KOPT-K1 (cell line): ENCODE data around the gene VIM.

Experiments
- H3K27ac ChIP-seq: fragments of 200-600 bp; sonication (generic); 2 replicates; pipeline ENCODE4 v1.5.1; 2016; ENCODE audit warnings: antibody characterized with exemption, mild to moderate bottlenecking, low read depth, low read length; ENCODE audit not compliant: poor library complexity, severe bottlenecking
- H3K36me3 ChIP-seq: fragments of 200-600 bp; sonication (generic); 2 replicates; pipeline ENCODE4 v1.5.1; 2017; ENCODE audit warnings: antibody characterized with exemption, mild to moderate bottlenecking, low read length, moderate library complexity; ENCODE audit not compliant: insufficient read depth
- H3K9me3 ChIP-seq: fragments of 200-600 bp; sonication (generic); 2 replicates; pipeline ENCODE4 v1.5.1; 2017; ENCODE audit warnings: antibody characterized with exemption, low read length, mild to moderate bottlenecking; ENCODE audit not compliant: insufficient read depth, poor library complexity, severe bottlenecking

Gene VIM

GRCh38 chr10:17234431-17234945 lies 6.4 kb downstream of the VIM start:
- H3K27ac ChIP-seq: no peak overlapping the region
- H3K9me3 ChIP-seq: no peaks in the 10 kb centered on the region
- peaks cover 81% of the 10 kb centered on the region for H3K36me3 ChIP-seq

DNA sequence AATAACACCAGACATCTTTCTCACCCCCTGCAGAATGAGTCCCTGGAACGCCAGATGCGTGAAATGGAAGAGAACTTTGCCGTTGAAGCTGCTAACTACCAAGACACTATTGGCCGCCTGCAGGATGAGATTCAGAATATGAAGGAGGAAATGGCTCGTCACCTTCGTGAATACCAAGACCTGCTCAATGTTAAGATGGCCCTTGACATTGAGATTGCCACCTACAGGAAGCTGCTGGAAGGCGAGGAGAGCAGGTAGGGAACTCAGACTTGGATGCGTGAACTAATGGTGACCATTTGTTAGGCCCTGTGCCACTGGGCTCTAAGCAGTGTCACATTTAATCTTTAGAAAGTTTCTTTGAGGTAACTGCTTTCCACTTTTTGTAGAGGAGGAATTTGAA lies 7.1 kb downstream of the VIM start:
- Histone ChIP-seq H3K9me3 (no peaks in the 10 kb centered on the region), H3K27ac (no peak overlapping the region), H3K36me3 (peaks cover 81% of the 10 kb centered on the region)

DNA sequence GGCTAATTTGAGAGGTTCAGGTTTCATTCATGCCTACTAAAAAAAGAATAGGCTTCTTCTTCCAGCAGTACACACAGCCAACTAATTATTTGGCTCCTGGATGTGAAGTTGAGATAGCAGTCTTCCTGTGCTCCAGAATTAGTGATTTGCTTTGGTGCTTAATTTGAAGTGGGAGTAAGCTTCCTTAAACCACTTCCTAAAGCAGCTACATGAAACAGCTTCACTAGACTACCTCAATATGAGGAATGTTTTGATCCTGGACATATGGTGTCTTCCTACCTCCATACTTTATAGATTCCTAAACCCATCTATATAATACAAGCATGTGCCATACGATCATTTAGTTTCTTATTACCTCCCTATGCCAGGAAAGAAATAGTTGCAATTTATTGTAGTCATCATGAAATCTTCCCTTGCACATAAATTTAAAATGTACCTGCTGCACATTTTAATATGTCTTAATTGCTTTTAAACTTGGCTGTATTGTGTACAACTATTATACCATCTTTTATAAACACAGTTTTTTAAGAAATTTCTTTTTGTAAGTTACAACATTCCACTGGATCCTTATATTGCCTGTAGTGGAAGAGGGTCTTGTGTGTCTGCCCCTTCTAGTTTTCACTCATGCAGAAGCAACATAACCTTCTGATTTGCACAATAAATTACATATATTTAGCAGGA lies 8.6 kb downstream of the VIM start:
- Histone ChIP-seq H3K27ac (no peak overlapping the region), H3K36me3 (peaks cover 69% of the 10 kb centered on the region), H3K9me3 (no peaks in the 10 kb centered on the region)

DNA sequence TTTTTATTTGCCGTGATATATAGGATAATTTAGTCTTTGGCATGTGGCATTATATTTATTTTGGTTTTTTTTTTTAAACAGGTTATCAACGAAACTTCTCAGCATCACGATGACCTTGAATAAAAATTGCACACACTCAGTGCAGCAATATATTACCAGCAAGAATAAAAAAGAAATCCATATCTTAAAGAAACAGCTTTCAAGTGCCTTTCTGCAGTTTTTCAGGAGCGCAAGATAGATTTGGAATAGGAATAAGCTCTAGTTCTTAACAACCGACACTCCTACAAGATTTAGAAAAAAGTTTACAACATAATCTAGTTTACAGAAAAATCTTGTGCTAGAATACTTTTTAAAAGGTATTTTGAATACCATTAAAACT lies 9.1 kb downstream of the VIM start:
- H3K36me3 ChIP-seq: peaks cover 64% of the 10 kb centered on the region
- no peaks in the 10 kb centered on the region for H3K9me3 ChIP-seq
- no peak overlapping the region for H3K27ac ChIP-seq

DNA sequence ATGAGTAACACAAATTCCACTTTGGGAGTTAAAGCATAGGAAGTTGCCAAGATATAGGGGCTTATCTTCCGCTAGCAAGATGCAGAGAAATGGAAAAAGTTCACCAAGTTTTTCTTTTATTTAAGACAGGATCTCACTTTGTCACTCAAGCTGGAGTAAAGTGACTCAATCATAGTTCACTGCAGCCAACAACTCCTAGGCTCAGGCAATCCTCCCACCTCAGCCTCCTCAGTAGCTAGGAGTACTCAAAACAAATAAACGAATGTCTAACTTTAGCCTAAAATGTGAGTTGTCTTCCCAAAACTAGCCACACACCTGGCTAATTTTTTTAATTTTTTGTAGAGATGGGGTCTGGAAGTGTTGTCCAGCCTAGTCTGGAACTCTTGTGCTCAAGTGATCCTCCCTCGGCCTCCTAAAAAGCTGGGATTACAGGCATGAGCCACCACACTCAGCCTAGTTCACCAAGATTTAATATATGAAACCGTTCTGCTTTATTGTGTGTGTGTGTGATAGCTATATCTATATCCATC lies 9.9 kb downstream of the VIM start:
- H3K9me3 ChIP-seq: no peaks in the 10 kb centered on the region
- H3K36me3 ChIP-seq: peaks cover 55% of the 10 kb centered on the region
- H3K27ac ChIP-seq: no peak overlapping the region

GRCh38 chr10:17238445-17239291 lies 10.6 kb downstream of the VIM start:
- Histone ChIP-seq H3K27ac (no peak overlapping the region), H3K36me3 (peaks cover 49% of the 10 kb centered on the region), H3K9me3 (no peaks in the 10 kb centered on the region)

DNA sequence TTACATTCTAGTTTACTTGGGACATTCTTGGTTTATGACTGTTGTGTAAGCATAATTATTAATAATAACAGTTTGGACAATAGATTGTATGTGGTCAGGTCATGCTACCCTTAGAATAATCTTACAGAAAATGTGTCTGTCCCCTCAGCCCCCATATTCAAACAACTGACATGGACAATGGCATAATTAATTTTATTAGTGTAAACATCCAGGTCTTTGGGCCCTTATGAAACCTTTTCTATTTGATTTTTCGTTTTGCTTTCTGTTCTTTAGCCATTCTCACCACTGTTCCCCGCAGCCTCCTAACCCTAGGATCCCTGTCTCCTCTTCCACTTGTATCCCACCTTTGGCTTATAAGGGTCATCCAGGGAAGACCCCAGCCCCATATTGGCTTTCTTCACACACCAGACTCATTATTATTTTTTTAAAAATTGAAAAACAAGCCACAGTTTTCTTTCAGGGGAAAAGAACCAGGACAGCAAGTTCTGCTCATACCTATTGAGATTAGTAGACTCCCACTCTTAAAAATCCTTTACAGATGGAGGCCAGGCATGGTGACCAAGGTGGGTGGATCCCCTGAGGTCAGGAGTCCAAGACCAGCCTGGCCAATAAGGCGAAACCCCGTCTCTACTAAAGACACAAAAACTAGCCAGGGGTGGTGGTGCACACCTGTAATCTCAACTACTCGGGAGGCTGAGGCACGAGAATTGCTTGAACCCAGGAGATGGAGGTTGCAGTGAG lies 11.5 kb downstream of the VIM start:
- peaks cover 40% of the 10 kb centered on the region for H3K36me3 ChIP-seq
- H3K9me3 ChIP-seq: no peaks in the 10 kb centered on the region
- H3K27ac ChIP-seq: no peak overlapping the region

DNA sequence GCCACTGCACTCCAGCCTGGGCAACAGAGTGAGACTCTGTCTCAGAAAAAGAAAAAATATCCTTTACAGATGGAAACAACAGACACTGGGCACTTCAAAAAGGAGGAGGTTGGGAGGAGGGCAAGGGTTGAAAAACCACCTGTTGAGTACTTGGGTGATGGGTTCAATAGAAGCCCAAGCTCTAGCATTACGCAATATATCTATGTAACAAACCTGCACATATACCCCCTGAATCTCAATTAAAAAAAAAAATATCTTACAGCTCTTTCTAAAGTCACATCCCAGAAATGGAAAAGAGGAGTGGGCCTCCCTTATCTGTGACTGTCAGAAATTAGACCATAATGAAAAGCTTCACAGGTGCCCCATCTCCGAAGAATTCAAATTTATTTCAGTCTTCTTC lies 12.1 kb downstream of the VIM start:
- Histone ChIP-seq H3K36me3 (peaks cover 34% of the 10 kb centered on the region), H3K9me3 (no peaks in the 10 kb centered on the region), H3K27ac (no peak overlapping the region)

DNA sequence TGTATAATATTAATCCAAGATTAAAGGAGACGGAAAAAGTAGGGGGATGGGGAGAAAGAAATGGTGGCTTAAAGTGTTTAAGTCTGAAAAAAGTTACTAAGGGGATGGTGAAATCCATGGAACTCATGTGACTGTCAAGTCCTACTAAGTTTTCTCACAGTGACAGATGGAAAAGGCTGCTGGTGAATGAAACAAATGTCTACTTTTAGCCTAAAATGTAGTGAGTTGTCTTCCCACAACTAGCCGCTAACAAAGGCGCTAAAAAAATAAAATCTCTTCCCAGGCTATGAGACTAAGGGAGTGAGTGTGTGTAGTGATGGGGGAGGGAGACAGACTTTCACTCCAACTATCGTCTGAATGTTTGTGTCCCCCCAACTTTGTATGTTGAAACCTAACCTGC lies 12.6 kb downstream of the VIM start:
- Histone ChIP-seq H3K27ac (no peak overlapping the region), H3K9me3 (no peaks in the 10 kb centered on the region), H3K36me3 (peaks cover 29% of the 10 kb centered on the region)

DNA sequence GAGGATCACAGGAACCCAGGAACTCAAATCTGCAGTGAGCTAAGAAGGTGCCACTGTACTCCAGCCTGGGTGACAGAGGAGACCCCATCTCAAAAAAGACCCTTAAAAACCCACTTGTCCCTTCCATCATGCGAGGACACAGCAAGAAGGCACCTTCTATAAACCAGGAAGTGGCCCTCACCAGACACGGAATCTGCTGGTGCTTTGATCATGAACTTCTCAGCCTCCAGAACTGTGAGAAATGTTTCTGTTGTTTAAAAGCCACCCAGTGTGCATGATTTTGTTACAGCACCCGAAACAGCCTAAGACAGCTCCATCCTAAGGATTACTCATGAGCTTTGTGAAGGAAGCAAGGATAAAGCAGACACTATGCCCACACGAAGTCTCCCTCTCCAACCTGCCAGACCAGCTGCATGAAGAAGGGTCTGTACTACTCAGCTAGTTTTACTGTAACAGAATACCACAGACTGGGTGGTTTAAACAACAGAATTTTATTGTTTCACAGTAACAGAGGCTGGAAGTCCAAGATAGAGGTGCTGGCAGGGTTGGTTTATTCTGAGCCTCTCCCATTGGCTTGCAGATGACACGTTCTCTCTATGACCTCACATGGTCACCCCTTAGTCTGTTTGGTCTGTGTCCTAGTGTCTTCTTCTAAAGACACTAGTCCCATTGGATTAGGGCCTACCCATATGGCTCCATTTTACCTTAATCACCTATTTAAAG lies 13.7 kb downstream of the VIM start:
- H3K27ac ChIP-seq: no peak overlapping the region
- no peaks in the 10 kb centered on the region for H3K9me3 ChIP-seq
- peaks cover 18% of the 10 kb centered on the region for H3K36me3 ChIP-seq

DNA sequence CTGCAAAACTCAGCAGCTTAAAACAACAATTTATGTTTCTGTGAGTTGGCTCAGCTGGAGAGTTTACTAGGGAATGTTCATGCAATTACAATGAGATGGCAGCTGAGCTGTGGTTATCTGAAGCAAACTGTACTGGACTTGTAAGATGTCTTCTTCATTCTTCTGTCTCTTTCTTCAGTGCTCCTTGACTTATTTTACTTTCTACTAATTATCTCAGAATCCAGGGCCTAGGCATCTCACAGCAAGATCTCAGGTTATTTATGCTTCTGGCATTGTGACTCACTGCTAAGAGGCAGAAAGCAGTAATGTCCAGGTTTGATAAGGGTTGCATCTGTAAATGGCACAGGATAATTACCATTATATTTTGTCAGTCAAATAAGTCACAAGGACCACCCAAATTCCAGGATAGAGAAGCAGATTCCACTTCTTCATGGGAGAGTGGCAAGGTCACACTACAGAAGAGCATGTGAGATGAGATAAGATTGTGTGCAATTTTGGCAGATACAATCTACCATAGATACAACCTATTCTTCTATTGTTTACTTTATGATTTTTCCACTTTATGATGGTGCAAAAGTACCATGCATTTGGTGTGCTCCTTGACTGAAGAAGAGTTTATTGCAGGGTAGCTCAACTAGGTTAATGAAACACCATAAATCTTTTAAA lies 16.8 kb downstream of the VIM start:
- no peak overlapping the region for H3K27ac ChIP-seq
- no peaks in the 10 kb centered on the region for H3K36me3 ChIP-seq
- H3K9me3 ChIP-seq: no peaks in the 10 kb centered on the region

DNA sequence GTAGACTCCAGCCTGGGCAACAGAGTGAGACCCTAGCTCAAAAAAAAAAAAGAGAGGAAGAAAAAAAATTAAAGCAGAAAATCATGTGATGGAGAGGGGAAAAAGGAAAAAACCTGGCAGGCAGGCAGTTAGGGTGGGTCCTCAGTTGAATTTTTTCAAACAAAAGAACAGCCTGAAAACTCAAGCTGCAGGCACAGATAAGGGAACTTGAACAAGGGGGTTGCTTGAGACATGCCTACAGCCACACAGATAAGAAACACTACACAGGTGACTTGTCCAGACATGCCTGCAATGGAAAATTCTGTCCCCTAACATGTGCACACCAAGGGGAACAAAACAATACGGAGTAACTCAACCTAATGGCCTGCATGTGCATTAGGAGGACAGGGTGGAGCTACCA lies 19.2 kb downstream of the VIM start:
- Histone ChIP-seq H3K9me3 (no peaks in the 10 kb centered on the region), H3K36me3 (no peaks in the 10 kb centered on the region), H3K27ac (no peak overlapping the region)

GRCh38 chr10:17248964-17249363 lies 20.9 kb downstream of the VIM start:
- H3K27ac ChIP-seq: no peak overlapping the region
- no peaks in the 10 kb centered on the region for H3K36me3 ChIP-seq
- no peaks in the 10 kb centered on the region for H3K9me3 ChIP-seq

DNA sequence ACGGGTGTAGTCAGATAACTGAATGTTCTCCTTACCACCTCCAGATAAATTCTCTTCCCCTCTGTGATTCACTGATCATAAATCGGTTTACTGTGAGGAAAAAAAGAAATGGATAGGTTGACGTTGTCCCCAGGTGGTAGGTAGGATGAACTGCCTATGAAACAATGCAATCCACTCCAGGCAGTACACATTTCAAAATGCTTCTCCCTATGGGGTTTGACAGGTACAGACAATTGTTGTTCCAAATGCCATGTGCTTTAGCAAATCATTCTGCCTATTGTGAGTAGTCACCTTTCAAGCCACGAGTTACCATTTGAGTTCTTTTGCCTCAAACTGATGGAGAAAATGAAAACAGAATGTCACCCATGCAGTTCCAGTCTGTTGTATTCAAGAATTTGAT lies 21.8 kb downstream of the VIM start:
- no peak overlapping the region for H3K27ac ChIP-seq
- no peaks in the 10 kb centered on the region for H3K9me3 ChIP-seq
- no peaks in the 10 kb centered on the region for H3K36me3 ChIP-seq
